K562 (cell line): ENCODE data around the gene TPRG1L. TPM values are rescaled to one million over a fixed set of nuclear protein-coding genes. Genes with fewer than 3 reads are reported as not detected.

ENCODE experiments used
- ATAC-seq: fragments of 200-7000 bp; cut with Tn5 transposase; 3 replicates; pipeline ENCODE4 v1.9.1; 2020; ENCODE audit warnings: moderate library complexity
- BruUV-seq: library from RNA; stranded (reverse); fragments of 400-500 nt; replicated peaks from 2 replicates; lab custom pipeline; 2021; lab: Mats Ljungman, UMichigan
- CTCF ChIA-PET: fragments of 300-600 bp; formaldehyde crosslinking; extraction: SDS; loops from one replicate; lab custom pipeline; 2021; ENCODE audit warnings: low intra/inter-chr PET ratio; lab: Yijun Ruan, JAX
- POLR2A ChIA-PET: fragments of 300-600, 350-650 bp; sonication (Branson Sonifier 250); formaldehyde crosslinking; extraction: SDS; loops from one replicate; lab custom pipeline; 2021; ENCODE audit warnings: antibody characterized with exemption, inconsistent platforms; lab: Yijun Ruan, JAX
- DNase-seq, 4 experiments: peaks; one replicate each; pipeline versions ENCODE4 v3.0.0 to v3.0.0-alpha.2; 2011 to 2018; ENCODE audit warnings: low spot score in 3 of 4, mixed read lengths in 3 of 4; ENCODE audit errors: extremely low read depth in 1 of 4
- FAIRE-seq: peaks from 2 replicates; lab custom pipeline; 2011; peaks lifted over from hg19 to GRCh38; lab: Jason Lieb, UNC
- H2AFZ ChIP-seq: 2 replicates; pipeline ENCODE4 v1.6.0; 2011; ENCODE audit warnings: low read depth, low read length, control low read depth, inconsistent platforms
- H3K27ac ChIP-seq: fragments of 200-600 bp; 3 replicates; pipeline ENCODE4 v1.8.0; 2011; ENCODE audit warnings: low read depth, mild to moderate bottlenecking, control low read depth, inconsistent platforms, low read length, moderate library complexity, mixed read lengths; ENCODE audit errors: extremely low read depth
- H3K27me3 ChIP-seq, 2 experiments: fragments of 300-600 bp in 1 of 2; 2 replicates in 1 of 2; 3 replicates in 1 of 2; pipeline versions ENCODE4 v1.6.0 to v1.8.0; 2011; ENCODE audit warnings: inconsistent platforms in 2 of 2, low read length in 2 of 2, mild to moderate bottlenecking in 1 of 2, mixed read lengths in 1 of 2, moderate library complexity in 1 of 2; ENCODE audit not compliant: control insufficient read depth in 2 of 2, insufficient read depth in 2 of 2
- H3K36me3 ChIP-seq: fragments of 300-600 bp; 3 replicates; pipeline ENCODE4 v1.8.0; 2011; ENCODE audit warnings: mild to moderate bottlenecking, low read length, inconsistent platforms; ENCODE audit not compliant: control insufficient read depth, insufficient read depth
- H3K4me1 ChIP-seq, 2 experiments: fragments of 200-600 bp in 1 of 2; replicated peaks in 1 of 2; 2 replicates in 1 of 2; 3 replicates in 1 of 2; pipeline versions ENCODE4 v1.5.1 to v1.8.0; 2011; ENCODE audit warnings: inconsistent platforms in 2 of 2, low read length in 2 of 2, mild to moderate bottlenecking in 1 of 2, mixed read lengths in 1 of 2, moderate library complexity in 1 of 2; ENCODE audit not compliant: control insufficient read depth in 2 of 2, insufficient read depth in 2 of 2
- H3K4me2 ChIP-seq: 2 replicates; pipeline ENCODE4 v1.6.1; 2011; ENCODE audit warnings: low read length, control low read depth, inconsistent platforms, mixed read lengths; ENCODE audit not compliant: insufficient read depth
- H3K4me3 ChIP-seq: fragments of 200-600 bp; sonication (generic), shearing (Covaris generic); 2 replicates; pipeline ENCODE4 v1.5.1; 2016; ENCODE audit warnings: control low read depth, inconsistent platforms
- H3K79me2 ChIP-seq: fragments of 200-600 bp; 3 replicates; pipeline ENCODE4 v1.8.0; 2011; ENCODE audit warnings: low read length, inconsistent platforms; ENCODE audit not compliant: control insufficient read depth, insufficient read depth
- H3K9ac ChIP-seq, 2 experiments: 2 replicates each; pipeline versions ENCODE4 v1.6.0 to v1.6.1; 2011; ENCODE audit warnings: low read depth in 2 of 2, low read length in 2 of 2, control low read depth in 1 of 2, inconsistent platforms in 1 of 2, mild to moderate bottlenecking in 1 of 2, mixed read lengths in 1 of 2; ENCODE audit not compliant: insufficient read depth in 1 of 2
- H3K9me1 ChIP-seq: one replicate; pipeline ENCODE4 v1.6.0; 2011; ENCODE audit warnings: inconsistent platforms, mild to moderate bottlenecking, low read length, moderate library complexity; ENCODE audit not compliant: control insufficient read depth, insufficient read depth
- H3K9me3 ChIP-seq: replicated peaks from 2 replicates; pipeline ENCODE4 v1.5.1; 2011; ENCODE audit warnings: low read depth, low read length, inconsistent platforms; ENCODE audit not compliant: control insufficient read depth, insufficient read depth
- H4K20me1 ChIP-seq: replicated peaks from 2 replicates; pipeline ENCODE4 v1.6.1; 2011; ENCODE audit warnings: low read length, inconsistent platforms, mixed read lengths; ENCODE audit not compliant: control insufficient read depth, insufficient read depth
- GABPA ChIP-seq: fragments of 200-800 bp; sonication (Bioruptor generic); conservative IDR thresholded peaks from 2 replicates; pipeline ENCODE4 v1.6.1; 2016; ENCODE audit warnings: low read depth, missing genetic modification characterization, missing compliant biosample characterization
- NBN ChIP-seq: fragments of 450-650 bp; IDR thresholded peaks from 2 replicates; pipeline ENCODE4 v1.6.1; 2016; ENCODE audit warnings: low read depth, mild to moderate bottlenecking
- NR3C1 ChIP-seq: sonication (generic); formaldehyde crosslinking; IDR thresholded peaks from 2 replicates; pipeline ENCODE4 v1.8.1; 2022; ENCODE audit warnings: missing genetic modification reagents
- ZBTB11 ChIP-seq, 3 experiments: fragments of 200-800 bp in 1 of 3; fragments of 250-450 bp in 1 of 3; fragments of 450-650 bp in 1 of 3; sonication (Bioruptor Pico) in 1 of 3; sonication (Bioruptor generic) in 1 of 3; formaldehyde crosslinking in 1 of 3; IDR thresholded peaks; 2 replicates each; pipeline versions ENCODE4 v1.6.1 to v1.8.0; 2016 to 2022; ENCODE audit warnings: mild to moderate bottlenecking in 2 of 3, missing genetic modification characterization in 2 of 3, missing compliant biosample characterization in 1 of 3, moderate library complexity in 1 of 3
- ZNF695 ChIP-seq: fragments of 450-650 bp; formaldehyde crosslinking; IDR thresholded peaks from 2 replicates; pipeline ENCODE4 v1.4.0; 2020; ENCODE audit warnings: mild to moderate bottlenecking, moderate library complexity
- WGBS: fragments of 100-300 bp; shearing (Covaris generic); methylation state at CpG from one replicate; pipeline ENCODE4 v1.1.6; 2016; ENCODE audit warnings: low coverage, mixed read lengths; ENCODE audit not compliant: insufficient coverage; ENCODE audit errors: missing lambda C conversion rate; 5-methylcytosine and 5-hydroxymethylcytosine counted together
- in situ Hi-C: fragments of 300-500 bp; cut with MboI; formaldehyde crosslinking; loops from 4 replicates; pipeline ENCODE4 v1.15.0; 2018; ENCODE audit warnings: inconsistent platforms, mixed read lengths
- intact Hi-C: fragments of 100-400 bp; cut with micrococcal nuclease; formaldehyde crosslinking; loops from 2 replicates; pipeline ENCODE4 v1.14.2; 2022
- polyA plus RNA-seq, 8 experiments: library from polyadenylated mRNA; depleted of rRNA in 4 of 8; stranded (reverse) in 5 of 8; unstranded in 3 of 8; fragments of >200 nt; fragmentation: Nextera tagmentation in 2 of 8; fragmentation: Illumina TruSeq in 1 of 8; extraction: Ambion mirVana in 2 of 8; extraction: Trizol in 1 of 8; gene quantifications; 2 replicates each; pipeline versions ENCODE4 v1.2.1 to v1.2.3, GENCODE V29; 2011 to 2014; ENCODE audit warnings: inconsistent platforms in 1 of 8, missing spikeins in 1 of 8
- total RNA-seq, 7 experiments: library from RNA; depleted of rRNA in 6 of 7; stranded (reverse); fragments of >200 nt in 6 of 7; fragmentation: Illumina TruSeq in 2 of 7; extraction: Trizol in 2 of 7; gene quantifications; 2 replicates each; pipeline versions ENCODE4 v1.2.1 to v1.2.3, GENCODE V29; 2011 to 2021; ENCODE audit warnings: low replicate concordance in 1 of 7

The TPRG1L gene
- total and polyA plus RNA-seq, 9 of the 15 experiments (the other 6 are each of a cell fraction or from before 2014, with no cell fraction given) = 1.6 to 11.0 (median 6.2) TPM

- no peaks in the 10 kb centered on the region for H3K9me1 ChIP-seq
- no peak overlapping the region for H3K4me3 ChIP-seq
- no TSS peak for BruUV-seq
- no peak overlapping the region for H3K27ac ChIP-seq
- peak; percentile 7 for ATAC-seq
- intact Hi-C loops = loop anchor here (2.0 kb wide), 1 partner anchor 30 kb away; no protein-coding TSS in a partner anchor
- no peak for FAIRE-seq
- TF ChIP-seq ZBTB11 (CRISPR knock-in tag; IDR thresholded peaks at IDR 0.05) (no peak), GABPA (tag) (0 out of 2 replicates have a peak, but pooled peaks have one; percentile 24), ZNF695 (CRISPR knock-in tag) (no peak), NBN (no peak), NR3C1 (0 out of 2 replicates have a peak, but pooled peaks have one; percentile 9)
- ChIA-PET POLR2A (interaction anchor here (0.8 to 1.1 kb wide), 4 partner anchors 10 to 128 kb away, joined by 3 to 4 read pairs (median 4); no protein-coding TSS in a partner anchor), CTCF (interaction anchor here (0.6 to 2.4 kb wide), 7 partner anchors 53 to 295 kb away, joined by 3 to 20 read pairs (median 5); partner anchors contain the start of gene ARHGEF16)
- no peaks in the 10 kb centered on the region for H3K36me3 ChIP-seq
- in situ Hi-C loops = no loop called here
- no peaks in the 10 kb centered on the region for H3K79me2 ChIP-seq
- WGBS = 28% methylated on average over 9 of the region's 9 CpGs
- DNase-seq = no peak
- peaks cover 24 to 63% of the 10 kb centered on the region in 2 experiments; a peak in 4 of 5 replicates for H3K27me3 ChIP-seq
- no peaks in the 10 kb centered on the region for H3K9me3 ChIP-seq
- no peak overlapping the region for H3K4me2 ChIP-seq
- H3K9ac ChIP-seq = peak overlapping the region in 1 of 2 experiments; percentile 64; a peak in 1 of 4 replicates
- peaks cover 27% of the 10 kb centered on the region for H4K20me1 ChIP-seq
- H3K4me1 ChIP-seq = peaks cover 0 to 20% of the 10 kb centered on the region in 2 experiments; a peak in 3 of 5 replicates
- no peak overlapping the region for H2AFZ ChIP-seq
These were observed 6.3 kb upstream of the TPRG1L start for GRCh38 chr1:3618531-3618880.
